HG03025 (cell line): Measurements from ENCODE around the gene KIF21A.

Source experiments
- ATAC-seq: cut with Tn5 transposase; IDR thresholded peaks from one replicate; pipeline ENCODE4 v1.9.1; 2021; ENCODE audit warnings: mild to moderate bottlenecking, moderate library complexity; ENCODE audit not compliant: unreplicated experiment, low FRiP score

Gene KIF21A

DNA sequence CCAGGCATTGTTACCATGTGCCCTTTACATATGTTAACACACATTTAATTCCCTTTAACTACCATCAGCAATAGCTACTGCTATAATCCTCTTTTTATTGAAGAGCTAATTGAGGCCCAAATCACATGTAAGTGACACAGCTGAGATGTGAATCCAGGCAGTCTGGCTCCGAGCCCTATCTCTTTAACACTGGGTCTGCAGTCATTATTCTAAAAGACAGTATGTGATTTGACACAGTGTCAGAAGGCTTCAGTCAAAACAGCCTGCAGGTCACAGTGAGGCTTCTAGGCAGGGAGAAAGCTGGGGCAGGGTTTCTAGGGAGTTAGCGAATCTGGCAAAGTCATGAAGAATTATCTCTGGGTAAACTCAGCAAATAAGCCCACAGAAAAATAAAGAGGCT lies 148.2 kb downstream of the KIF21A start:
- ATAC-seq, result no peak

DNA sequence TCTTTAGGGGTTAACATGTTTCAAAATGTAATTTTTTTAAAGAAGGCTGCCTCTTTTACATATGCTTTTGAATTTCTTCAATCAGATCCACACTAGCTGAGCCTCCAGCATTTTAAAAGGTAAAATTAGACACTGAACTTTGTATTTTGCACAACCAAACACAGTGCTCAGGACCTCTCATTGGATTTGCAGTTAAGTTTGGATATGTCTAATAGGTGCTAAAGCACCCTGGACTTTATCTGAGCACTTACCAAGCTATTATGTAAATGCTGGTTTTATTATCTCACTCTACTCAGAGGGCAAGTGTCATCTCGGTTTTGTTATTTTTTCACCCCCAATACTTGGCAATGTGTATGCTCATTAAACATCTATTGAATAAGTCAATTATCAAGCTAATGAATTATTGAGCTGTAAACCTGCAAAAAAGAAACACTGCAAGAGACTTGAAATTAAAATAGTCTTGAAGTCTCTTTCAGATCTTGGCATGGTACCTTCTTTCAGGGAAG lies 150.7 kb downstream of the KIF21A start:
- ATAC-seq, result no peak

DNA sequence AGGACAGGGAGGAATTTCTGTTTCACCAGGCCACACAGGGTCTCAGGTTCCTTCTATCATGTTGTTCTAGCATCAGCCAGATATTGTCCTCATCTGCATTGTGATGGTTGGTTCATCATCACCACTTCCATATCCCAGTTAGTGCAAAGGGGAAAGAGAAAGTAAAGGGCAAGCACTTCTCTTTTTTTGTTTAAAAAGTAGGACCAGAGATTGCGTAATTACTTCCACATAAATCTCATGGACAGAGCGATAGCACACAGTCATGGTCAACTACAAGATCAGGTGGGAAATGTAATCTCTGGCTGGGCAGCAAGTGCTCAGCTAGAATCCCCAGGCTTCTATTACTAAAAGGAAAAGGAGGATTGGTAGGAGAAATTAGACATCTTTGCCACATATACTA lies 155.1 kb downstream of the KIF21A start:
- no peak for ATAC-seq

GRCh38 chr12:39287409-39287808 lies 155.5 kb downstream of the KIF21A start:
- no peak for ATAC-seq

DNA sequence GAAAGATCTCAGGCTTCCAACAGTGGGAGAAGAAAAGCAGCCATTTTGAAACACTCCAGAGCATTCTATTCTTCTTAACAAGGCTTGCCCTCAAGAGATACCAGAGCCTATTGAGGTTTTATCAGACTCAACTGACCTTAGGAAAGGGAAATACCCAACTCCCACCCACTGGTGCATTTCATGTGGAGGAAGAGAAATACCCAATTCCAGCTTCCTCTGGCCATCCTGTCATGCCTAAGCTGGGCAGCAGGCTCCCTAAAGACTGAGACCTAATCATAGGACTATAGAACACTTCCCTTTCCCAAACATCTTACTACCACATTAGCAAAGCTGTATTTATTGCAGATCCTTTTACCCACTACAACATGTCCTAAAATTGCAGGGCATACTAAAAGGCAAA lies 164.5 kb downstream of the KIF21A start:
- no peak for ATAC-seq

DNA sequence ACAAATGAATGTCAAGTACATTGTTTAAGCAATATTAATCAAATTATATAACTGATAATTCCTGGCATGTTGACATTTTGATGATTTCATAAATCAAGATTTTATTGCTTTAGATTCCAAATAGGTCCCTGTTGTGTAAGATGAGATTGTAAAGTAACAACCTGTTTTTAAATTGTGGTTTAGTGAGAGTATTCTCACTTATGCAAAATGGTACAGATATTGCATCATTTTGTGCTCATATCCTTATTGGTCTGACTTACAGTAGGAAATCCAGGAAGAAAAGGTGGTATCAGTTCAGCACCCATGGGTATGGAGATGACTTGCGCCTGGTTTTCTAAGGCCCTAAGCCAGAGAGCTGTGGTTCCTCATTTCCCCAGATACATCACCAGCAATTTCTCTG lies 165.5 kb downstream of the KIF21A start:
- ATAC-seq, result no peak

GRCh38 chr12:39275846-39276245 lies 167.1 kb downstream of the KIF21A start:
- ATAC-seq, result no peak

GRCh38 chr12:39272871-39273655 lies 169.9 kb downstream of the KIF21A start:
- no peak for ATAC-seq

DNA sequence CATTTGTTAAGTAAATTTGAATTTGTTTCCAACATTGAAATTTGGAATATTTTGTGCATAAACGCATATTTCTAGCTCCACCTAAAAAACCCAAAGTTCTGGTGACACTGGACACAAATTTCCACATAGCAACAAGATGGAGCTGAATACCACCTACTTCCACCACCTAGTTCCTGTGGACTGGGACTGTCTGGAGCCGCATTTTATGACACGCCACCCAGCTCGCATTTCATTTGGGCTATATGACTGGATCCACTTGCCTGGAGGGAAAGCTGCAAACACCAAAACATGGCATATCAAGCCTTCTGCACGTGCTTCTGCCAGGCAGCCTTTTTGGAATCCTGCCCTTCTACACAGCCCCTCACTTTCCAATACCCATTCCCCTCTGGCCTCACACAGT lies 173.4 kb downstream of the KIF21A start:
- ATAC-seq, result no peak

GRCh38 chr12:39267886-39268285 lies 175.0 kb downstream of the KIF21A start:
- no peak for ATAC-seq

DNA sequence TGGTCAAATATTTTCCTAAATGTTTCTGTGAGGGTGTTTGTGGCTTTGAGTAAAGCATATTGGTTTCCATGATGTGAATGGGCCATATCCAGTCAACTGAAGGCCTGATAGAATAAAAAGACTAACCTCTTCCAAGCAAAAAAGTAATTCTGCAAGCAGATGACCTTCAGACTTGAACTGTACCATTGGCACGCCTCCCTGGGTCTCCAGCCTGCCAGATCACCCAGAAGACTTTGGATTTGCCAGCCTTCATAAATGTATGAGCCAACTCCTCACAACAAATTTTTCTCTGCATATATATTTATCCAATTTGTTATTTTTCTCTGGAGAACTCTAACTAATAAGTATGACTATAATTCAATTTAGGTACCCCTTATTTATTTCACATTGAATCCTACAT lies 190.3 kb downstream of the KIF21A start:
- no peak for ATAC-seq
